Immature natural killer cell (primary cell): ENCODE results near the gene TMEM121. TPM values are rescaled to one million over a fixed set of nuclear protein-coding genes. Genes with fewer than 3 reads are reported as not detected.
"Not testable (repeated sequence)": the region's sequence is repeated elsewhere in the genome, so short reads cannot be mapped to it uniquely, and the experiment has no call there.

Source experiments
- DNase-seq, 3 donors: peaks; one replicate each; pipeline ENCODE4 v3.0.0; 2022; ENCODE audit warnings: mixed read lengths in 1 of 3
- H3K27ac Mint-ChIP-seq, 6 donors: one replicate each; pipeline ENCODE4 v1.8.0; 2020; ENCODE audit warnings: mixed read lengths in 6 of 6, mild to moderate bottlenecking in 5 of 6, inconsistent platforms in 4 of 6, moderate library complexity in 3 of 6
- H3K27me3 Mint-ChIP-seq, 3 donors: one replicate each; pipeline ENCODE4 v1.8.0; 2020 to 2021; ENCODE audit warnings: low read depth in 3 of 3, mild to moderate bottlenecking in 3 of 3, mixed read lengths in 3 of 3, moderate library complexity in 3 of 3, inconsistent platforms in 1 of 3
- H3K36me3 Mint-ChIP-seq, 3 donors: one replicate each; pipeline ENCODE4 v1.8.0; 2020; ENCODE audit warnings: mixed read lengths in 3 of 3, inconsistent platforms in 2 of 3, mild to moderate bottlenecking in 2 of 3
- H3K4me1 Mint-ChIP-seq, 2 donors: one replicate each; pipeline ENCODE4 v1.8.0; 2020; ENCODE audit warnings: inconsistent platforms in 2 of 2, mild to moderate bottlenecking in 2 of 2, mixed read lengths in 2 of 2, moderate library complexity in 1 of 2
- H3K4me3 Mint-ChIP-seq, 5 donors: one replicate each; pipeline ENCODE4 v1.8.0; 2020; ENCODE audit warnings: mild to moderate bottlenecking in 5 of 5, mixed read lengths in 5 of 5, inconsistent platforms in 3 of 5, moderate library complexity in 3 of 5
- H3K9me3 Mint-ChIP-seq, 6 donors: one replicate each; pipeline ENCODE4 v1.8.0; 2020; ENCODE audit warnings: mild to moderate bottlenecking in 6 of 6, mixed read lengths in 6 of 6, inconsistent platforms in 4 of 6, moderate library complexity in 3 of 6
- polyA plus RNA-seq, 3 donors: library from polyadenylated mRNA; unstranded; fragments of 300-500 nt; fragmentation: Illumina TruSeq; gene quantifications; one replicate each; pipeline ENCODE4 v1.2.3, GENCODE V29; 2021

The TMEM121 gene
- polyA plus RNA-seq, 3 donors from 2014 or later = 1.1 to 1.4 TPM; not detected in 1

GRCh38 chr14:105565185-105565919, 39.0 kb downstream of the TMEM121 start:
- not testable (repeated sequence) for H3K9me3 Mint-ChIP-seq, H3K27me3 Mint-ChIP-seq, H3K36me3 Mint-ChIP-seq, H3K4me3 Mint-ChIP-seq, DNase-seq, H3K4me1 Mint-ChIP-seq
- H3K27ac Mint-ChIP-seq = peak overlapping the region in 5 of 6 donors; percentile 5 to 31 (median 8)

GRCh38 chr14:105566248-105567163, 40.1 kb downstream of the TMEM121 start:
- not testable (repeated sequence) for H3K36me3 Mint-ChIP-seq, H3K9me3 Mint-ChIP-seq, H3K4me3 Mint-ChIP-seq, DNase-seq, H3K4me1 Mint-ChIP-seq, H3K27ac Mint-ChIP-seq, H3K27me3 Mint-ChIP-seq

DNA sequence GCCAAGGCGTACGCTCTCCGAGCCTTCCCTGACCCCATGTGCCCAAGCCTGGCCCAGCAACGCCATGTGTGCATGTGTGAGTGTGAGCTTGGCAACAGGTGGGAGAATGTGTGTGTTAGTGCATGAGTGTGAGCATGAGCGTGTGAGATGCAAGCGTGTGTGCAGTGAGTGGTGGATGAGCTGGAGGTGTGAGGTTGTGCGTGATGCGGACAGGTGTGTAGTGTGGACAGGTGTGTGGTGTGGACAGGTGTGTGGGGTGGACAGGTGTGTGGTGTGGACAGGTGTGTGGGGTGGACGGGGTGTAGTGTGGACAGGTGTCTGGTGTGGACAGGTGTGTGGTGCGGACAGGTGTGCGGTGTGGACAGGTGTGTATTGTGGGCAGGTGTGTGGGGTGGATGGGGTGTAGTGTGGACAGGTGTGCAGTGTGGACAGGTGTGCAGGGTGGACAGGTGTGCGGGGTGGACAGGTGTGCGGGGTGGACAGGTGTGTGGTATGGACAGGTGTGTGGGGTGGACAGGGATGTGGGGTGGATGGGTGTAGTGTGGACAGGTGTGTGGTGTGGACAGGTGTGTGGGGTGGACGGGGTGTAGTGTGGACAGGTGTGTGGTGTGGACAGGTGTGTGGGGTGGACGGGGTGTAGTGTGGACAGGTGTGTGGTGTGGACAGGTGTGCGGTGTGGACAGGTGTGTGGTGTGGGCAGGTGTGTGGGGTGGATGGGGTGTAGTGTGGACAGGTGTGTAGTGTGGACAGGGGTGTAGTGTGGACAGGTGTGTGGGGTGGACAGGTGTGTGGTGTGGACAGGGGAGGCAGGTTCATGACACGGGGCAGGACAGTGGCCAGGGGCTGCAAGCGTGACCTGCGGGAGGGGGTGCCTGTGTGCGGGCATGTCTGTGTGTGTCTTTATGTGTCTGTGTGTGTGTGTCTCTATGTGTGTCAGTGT, 41.1 kb downstream of the TMEM121 start:
- not testable (repeated sequence) for H3K4me3 Mint-ChIP-seq, H3K27me3 Mint-ChIP-seq, H3K4me1 Mint-ChIP-seq, H3K9me3 Mint-ChIP-seq, H3K27ac Mint-ChIP-seq, H3K36me3 Mint-ChIP-seq, DNase-seq

- H3K27ac Mint-ChIP-seq, H3K36me3 Mint-ChIP-seq, H3K4me1 Mint-ChIP-seq, H3K27me3 Mint-ChIP-seq, H3K9me3 Mint-ChIP-seq, DNase-seq, H3K4me3 Mint-ChIP-seq: not testable (repeated sequence)
Measured at GRCh38 chr14:105568140-105568843, 41.9 kb downstream of the TMEM121 start.

DNA sequence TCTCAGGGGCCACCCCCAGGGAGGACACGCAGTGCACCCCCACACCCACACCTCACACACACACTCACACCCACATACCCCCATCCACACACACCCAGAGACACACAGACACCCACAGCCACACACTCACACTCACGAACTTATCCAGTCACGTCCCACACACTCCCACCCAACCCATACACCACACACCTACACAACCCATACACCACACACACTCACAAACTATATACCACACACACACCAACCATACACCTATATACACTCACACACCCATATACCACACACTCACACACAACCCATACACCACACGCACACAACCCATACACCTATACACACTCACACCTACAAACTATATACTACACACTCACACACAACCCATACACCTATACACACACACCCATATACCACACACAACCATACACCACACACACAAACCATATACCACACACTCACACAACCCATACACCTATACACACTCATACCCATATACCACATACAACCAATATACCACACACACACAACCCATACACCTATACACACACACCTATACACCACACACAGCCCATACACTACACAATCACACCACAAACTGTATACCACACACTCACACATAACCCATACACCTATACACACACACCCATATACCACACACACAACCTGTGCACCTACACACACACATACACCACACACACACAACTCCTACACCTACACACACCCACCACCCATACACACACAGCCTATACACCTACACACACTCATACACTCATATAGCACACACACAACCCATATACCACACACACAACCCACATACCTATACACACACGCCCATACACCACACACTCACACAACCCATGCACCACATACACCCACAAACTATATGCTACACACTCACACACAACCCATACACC, 42.7 kb downstream of the TMEM121 start:
- no peak overlapping the region for H3K4me3 Mint-ChIP-seq
- H3K27ac Mint-ChIP-seq = no peak overlapping the region
- H3K4me1 Mint-ChIP-seq = peaks cover 0 to 4% of the 10 kb centered on the region in 2 donors
- peaks cover 0 to 4% (median 0%) of the 10 kb centered on the region in 3 donors for H3K27me3 Mint-ChIP-seq
- no peaks in the 10 kb centered on the region for H3K9me3 Mint-ChIP-seq
- no peaks in the 10 kb centered on the region for H3K36me3 Mint-ChIP-seq
- DNase-seq = no peak

GRCh38 chr14:105570482-105570881, 44.1 kb downstream of the TMEM121 start:
- Mint-ChIP-seq H3K27ac (peak overlapping the region in 1 of 6 donors; percentile 2), H3K4me1 (no peaks in the 10 kb centered on the region), H3K9me3 (no peaks in the 10 kb centered on the region), H3K36me3 (no peaks in the 10 kb centered on the region), H3K4me3 (no peak overlapping the region), H3K27me3 (no peaks in the 10 kb centered on the region)
- DNase-seq = no peak

DNA sequence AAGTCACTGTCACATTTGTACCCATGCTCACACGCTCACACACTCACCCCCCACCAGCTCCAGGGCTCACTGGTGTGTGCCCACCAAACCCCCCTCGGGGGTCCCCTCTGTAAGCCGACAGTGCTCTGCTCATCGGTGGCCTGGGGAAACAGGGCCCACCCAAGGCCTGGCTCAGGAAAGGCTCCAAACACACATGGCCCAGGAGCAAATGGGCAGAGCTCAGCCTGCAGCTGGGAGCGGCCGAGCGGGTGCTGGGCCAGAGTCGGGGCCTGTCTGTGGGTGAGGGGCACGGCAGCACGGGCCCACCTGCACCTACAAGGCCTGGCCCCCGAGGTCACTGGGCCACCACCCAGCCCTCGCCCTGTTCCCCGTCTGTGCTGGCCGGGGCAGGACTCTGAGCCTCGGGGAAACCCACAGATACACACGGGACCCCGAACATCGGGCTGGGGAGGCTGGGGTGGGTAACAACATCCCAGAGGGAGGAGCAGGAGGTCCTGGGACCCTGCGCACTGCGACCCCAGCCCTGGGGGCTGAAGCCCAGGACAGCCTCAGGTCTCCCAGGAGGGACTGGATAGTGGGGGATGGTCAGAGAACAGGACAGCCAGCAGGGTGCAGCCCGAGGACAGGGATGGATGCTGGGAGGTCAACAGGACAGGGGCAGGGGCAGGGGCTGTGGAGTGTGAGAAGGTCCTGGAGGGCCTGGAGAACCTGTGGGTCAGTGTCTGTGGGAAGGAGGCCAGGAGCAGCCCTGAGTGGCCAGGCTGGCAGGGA, 45.0 kb downstream of the TMEM121 start:
- not testable (repeated sequence) for H3K9me3 Mint-ChIP-seq, H3K4me3 Mint-ChIP-seq, H3K36me3 Mint-ChIP-seq, DNase-seq, H3K27ac Mint-ChIP-seq, H3K27me3 Mint-ChIP-seq, H3K4me1 Mint-ChIP-seq

- not testable (repeated sequence) for H3K27me3 Mint-ChIP-seq, DNase-seq, H3K4me1 Mint-ChIP-seq, H3K9me3 Mint-ChIP-seq, H3K4me3 Mint-ChIP-seq, H3K36me3 Mint-ChIP-seq, H3K27ac Mint-ChIP-seq
Measured at GRCh38 chr14:105572063-105572462, 45.7 kb downstream of the TMEM121 start.

DNA sequence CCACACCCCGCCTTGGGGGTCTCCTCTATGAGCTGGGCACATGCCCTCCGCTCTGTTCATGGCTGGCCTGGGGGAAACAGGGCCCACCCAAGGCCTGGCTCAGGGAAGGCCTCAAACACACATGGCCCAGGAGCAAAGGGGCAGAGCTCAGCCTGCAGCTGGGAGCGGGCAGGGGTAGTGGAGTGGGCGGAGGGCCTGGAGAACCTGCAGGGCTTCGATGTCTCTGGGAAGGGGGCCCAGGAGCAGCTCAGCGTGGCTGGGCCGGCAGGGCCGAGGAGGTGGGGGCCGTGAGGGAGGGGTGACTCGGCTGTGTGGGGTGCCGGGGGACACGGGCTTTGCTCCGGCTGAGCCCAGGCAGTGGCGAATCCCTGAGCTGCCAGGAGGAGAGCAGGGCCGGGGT, 47.5 kb downstream of the TMEM121 start:
- not testable (repeated sequence) for H3K9me3 Mint-ChIP-seq, H3K27me3 Mint-ChIP-seq, H3K36me3 Mint-ChIP-seq, H3K4me1 Mint-ChIP-seq, DNase-seq, H3K4me3 Mint-ChIP-seq, H3K27ac Mint-ChIP-seq

- DNase-seq = not testable (repeated sequence)
Measured at GRCh38 chr14:105574411-105574810, 48.0 kb downstream of the TMEM121 start.

GRCh38 chr14:105575016-105575700, 48.8 kb downstream of the TMEM121 start:
- H3K36me3 Mint-ChIP-seq, DNase-seq, H3K27me3 Mint-ChIP-seq, H3K4me3 Mint-ChIP-seq, H3K27ac Mint-ChIP-seq, H3K4me1 Mint-ChIP-seq, H3K9me3 Mint-ChIP-seq: not testable (repeated sequence)

More at GRCh38 chr14:105574411-105574810, 48.0 kb downstream of the TMEM121 start:
- H3K27ac Mint-ChIP-seq, H3K4me3 Mint-ChIP-seq, H3K36me3 Mint-ChIP-seq, H3K9me3 Mint-ChIP-seq, H3K4me1 Mint-ChIP-seq, H3K27me3 Mint-ChIP-seq: not testable (repeated sequence)
